Gastrocnemius medialis (tissue), 4 donors: ENCODE results near the gene MDK. TPM values are rescaled to one million over a fixed set of nuclear protein-coding genes. Genes with fewer than 3 reads are reported as not detected.

Source experiments
- ATAC-seq, 2 donors: fragments of 150-250 bp; one replicate each; pipeline ENCODE4 v1.9.1; 2016
- DNase-seq, 2 donors: peaks; one replicate each; pipeline ENCODE4 v3.0.0-alpha.2; 2019
- H3K27ac ChIP-seq, 4 donors: fragments of 200-600 bp; sonication (generic); 1 replicate in 1 of 4; 2 replicates in 3 of 4; pipeline ENCODE4 v1.5.1; 2016 to 2018; ENCODE audit warnings: mild to moderate bottlenecking in 2 of 4, moderate library complexity in 1 of 4
- H3K27me3 ChIP-seq, 3 donors: fragments of 200-600 bp; sonication (generic) in 2 of 3; 1 replicate in 1 of 3; 2 replicates in 2 of 3; pipeline versions ENCODE4 v1.5.1 to v1.6.0; 2016 to 2019; ENCODE audit warnings: mild to moderate bottlenecking in 1 of 3, moderate library complexity in 1 of 3
- H3K36me3 ChIP-seq, 2 donors: fragments of 200-600 bp; sonication (generic) in 1 of 2; one replicate each; pipeline ENCODE4 v1.5.1; 2017 to 2018
- H3K4me1 ChIP-seq, 2 donors: fragments of 200-600 bp; sonication (generic) in 1 of 2; one replicate each; pipeline ENCODE4 v1.5.1; 2016 to 2017; ENCODE audit warnings: mild to moderate bottlenecking in 2 of 2
- H3K4me3 ChIP-seq, 4 donors: fragments of 200-600 bp; sonication (generic) in 3 of 4; 1 replicate in 1 of 4; 2 replicates in 3 of 4; pipeline ENCODE4 v1.5.1; 2016 to 2019; ENCODE audit warnings: mild to moderate bottlenecking in 2 of 4
- H3K9me3 ChIP-seq, 3 donors: fragments of 200-600 bp; sonication (generic) in 2 of 3; 1 replicate in 1 of 3; 2 replicates in 2 of 3; pipeline ENCODE4 v1.5.1; 2016 to 2019
- CTCF ChIP-seq, 5 experiments: fragments of 450-650 bp in 3 of 5; fragments of 200-600 bp in 2 of 5; sonication (generic) in 2 of 5; IDR thresholded peaks in 4 of 5; conservative IDR thresholded peaks in 1 of 5; 1 replicate in 4 of 5; 2 replicates in 1 of 5; pipeline ENCODE4 v1.5.1; 2016 to 2019; ENCODE audit warnings: antibody characterized with exemption in 5 of 5, mild to moderate bottlenecking in 3 of 5, moderate library complexity in 3 of 5
- POLR2A ChIP-seq, 2 donors: fragments of 450-650 bp; IDR thresholded peaks; one replicate each; pipeline ENCODE4 v1.6.1; 2017; ENCODE audit warnings: antibody characterized with exemption in 2 of 2, mild to moderate bottlenecking in 2 of 2, moderate library complexity in 2 of 2
- in situ Hi-C, 4 donors: fragments of 200-750 bp; cut with MboI; loops; one replicate each; pipeline versions ENCODE4 v1.15.0 to v1.8.0; 2017; ENCODE audit warnings: low sequenced_read_pairs in 4 of 4
- intact Hi-C: fragments of 100-400 bp; cut with DNase I; formaldehyde crosslinking; loops from one replicate; pipeline ENCODE4 v1.15.1; 2023; ENCODE audit warnings: low total_unique reads
- total RNA-seq, 4 donors: library from RNA; depleted of rRNA; stranded (reverse); fragments of >200 nt; gene quantifications; one replicate each; pipeline versions ENCODE4 v1.1.0 to v1.2.3, GENCODE V29; 2016

Gene MDK
- 1 to 10 TPM in 2 of 4 donors, not detected in 2; 1.6 to 1.9 TPM for total RNA-seq

- ATAC-seq (peak in 1 of 2 donors; percentile 7), DNase-seq (peak in 1 of 2 donors; percentile 23)
- intact Hi-C loops (no loop called here), in situ Hi-C loops (no loop called here)
- peaks cover 0 to 24% of the 10 kb centered on the region in 2 donors for H3K36me3 ChIP-seq
- H3K27me3 ChIP-seq = peaks cover 0 to 23% (median 7%) of the 10 kb centered on the region in 3 donors
- peaks cover 6 to 19% of the 10 kb centered on the region in 2 donors for H3K4me1 ChIP-seq
- H3K4me3 ChIP-seq = peak within 1 kb of the TSS; percentile 56 to 76 (median 58)
- TF ChIP-seq CTCF (IDR thresholded peaks at IDR 0.05 in 4 of 5, conservative IDR thresholded peaks at IDR 0.05 in 1 of 5) (no peak), POLR2A (IDR thresholded peaks at IDR 0.05) (no peak)
- H3K27ac ChIP-seq = peak within 1 kb of the TSS; percentile 64 to 70 (median 66)
- no peaks in the 10 kb centered on the region for H3K9me3 ChIP-seq
Observed at GRCh38 chr11:46381048-46381818, at the start of gene MDK. MDK (plus strand) TSS chr11:46381669; CDS start chr11:46382058, 389 bp downstream.

DNA sequence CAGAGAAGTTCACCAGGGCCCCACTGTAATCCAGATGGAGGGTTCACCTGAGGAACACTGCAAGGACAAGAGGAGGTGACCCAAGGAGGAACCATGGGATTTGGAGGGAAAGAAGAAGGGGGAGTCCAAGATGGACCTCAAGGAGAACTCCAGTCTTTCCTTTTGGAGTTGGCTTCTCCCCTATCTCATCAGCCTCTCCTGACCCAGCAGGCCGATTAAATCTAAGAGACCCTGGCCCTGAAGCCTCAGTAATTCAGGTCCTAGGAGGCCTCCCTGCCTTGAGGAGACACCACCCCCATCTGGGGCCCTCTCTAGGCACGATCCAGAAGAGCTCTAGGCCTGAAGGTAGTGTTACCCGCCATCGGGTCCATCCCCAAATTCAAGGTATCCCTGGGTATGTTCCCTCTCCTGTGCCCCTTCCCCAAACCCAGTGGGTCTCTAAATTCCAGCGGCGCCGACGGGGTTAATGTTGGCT is 49.3 kb upstream of the MDK start:
- ATAC-seq (no peak), DNase-seq (no peak)
- no peaks in the 10 kb centered on the region for H3K36me3 ChIP-seq
- no peak overlapping the region for H3K27ac ChIP-seq
- no peaks in the 10 kb centered on the region for H3K9me3 ChIP-seq
- intact Hi-C loops (no loop called here), in situ Hi-C loops (no loop called here)
- peak overlapping the region in 3 of 4 donors; percentile 34 to 50 (median 44) for H3K4me3 ChIP-seq
- peaks cover 30 to 51% (median 40%) of the 10 kb centered on the region in 3 donors for H3K27me3 ChIP-seq
- TF ChIP-seq POLR2A (IDR thresholded peaks at IDR 0.05) (no peak), CTCF (IDR thresholded peaks at IDR 0.05 in 4 of 5, conservative IDR thresholded peaks at IDR 0.05 in 1 of 5) (no peak)
- H3K4me1 ChIP-seq = peaks cover 0 to 7% of the 10 kb centered on the region in 2 donors

- no peak for TF ChIP-seq CTCF (IDR thresholded peaks at IDR 0.05 in 4 of 5, conservative IDR thresholded peaks at IDR 0.05 in 1 of 5)
- no peak for TF ChIP-seq POLR2A (IDR thresholded peaks at IDR 0.05)
- intact Hi-C loops = no loop called here
Observed at GRCh38 chr11:46332568-46333393, 48.7 kb upstream of the MDK start.

DNA sequence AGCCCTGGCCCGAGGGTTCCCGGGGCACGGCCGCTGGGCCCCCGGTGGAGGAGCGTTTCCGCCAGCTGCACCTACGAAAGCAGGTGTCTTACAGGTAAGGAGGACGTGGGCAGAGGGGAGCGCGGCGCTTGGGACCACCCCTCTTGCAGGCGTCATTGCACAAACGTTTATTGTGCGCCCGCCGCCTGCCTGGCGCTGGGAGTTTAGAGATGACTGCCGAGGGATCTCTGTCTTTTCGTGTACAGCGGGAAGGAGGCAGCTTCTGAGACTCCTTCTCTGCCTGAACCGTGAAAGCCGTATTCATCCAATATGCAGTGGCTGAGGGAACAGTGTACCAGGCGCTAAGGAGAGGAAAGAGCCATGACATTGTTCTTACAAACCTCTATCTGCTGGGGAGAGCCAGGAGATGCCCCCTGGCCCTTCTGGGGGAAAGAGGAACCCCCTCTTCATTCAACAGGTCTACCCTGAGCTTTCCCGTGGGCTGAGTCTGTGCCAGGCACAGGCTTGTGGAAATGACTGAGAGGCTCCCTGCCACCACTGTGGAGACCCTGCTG is 48.0 kb upstream of the MDK start:
- no peaks in the 10 kb centered on the region for H3K36me3 ChIP-seq
- no peaks in the 10 kb centered on the region for H3K9me3 ChIP-seq
- intact Hi-C loops (no loop called here), in situ Hi-C loops (no loop called here)
- H3K27ac ChIP-seq = no peak overlapping the region
- TF ChIP-seq CTCF (IDR thresholded peaks at IDR 0.05 in 4 of 5, conservative IDR thresholded peaks at IDR 0.05 in 1 of 5) = no peak
- no peak for TF ChIP-seq POLR2A (IDR thresholded peaks at IDR 0.05)
- peaks cover 6 to 12% of the 10 kb centered on the region in 2 donors for H3K4me1 ChIP-seq
- ATAC-seq (no peak), DNase-seq (no peak)
- H3K4me3 ChIP-seq = peak overlapping the region; percentile 25 to 50 (median 34)
- peaks cover 30 to 51% (median 37%) of the 10 kb centered on the region in 3 donors for H3K27me3 ChIP-seq

More at GRCh38 chr11:46332568-46333393, 48.7 kb upstream of the MDK start:
- peaks cover 30 to 51% (median 40%) of the 10 kb centered on the region in 3 donors for H3K27me3 ChIP-seq
- no peaks in the 10 kb centered on the region for H3K36me3 ChIP-seq
- peaks cover 0 to 7% of the 10 kb centered on the region in 2 donors for H3K4me1 ChIP-seq
- DNase-seq (no peak), ATAC-seq (peak in 1 of 2 donors; percentile 12)
- no peak overlapping the region for H3K27ac ChIP-seq
- H3K4me3 ChIP-seq = peak overlapping the region; percentile 34 to 50 (median 39)
- in situ Hi-C loops = no loop called here
- H3K9me3 ChIP-seq = no peaks in the 10 kb centered on the region
